ENCODE measurements around the gene PCAT7.

DNA sequence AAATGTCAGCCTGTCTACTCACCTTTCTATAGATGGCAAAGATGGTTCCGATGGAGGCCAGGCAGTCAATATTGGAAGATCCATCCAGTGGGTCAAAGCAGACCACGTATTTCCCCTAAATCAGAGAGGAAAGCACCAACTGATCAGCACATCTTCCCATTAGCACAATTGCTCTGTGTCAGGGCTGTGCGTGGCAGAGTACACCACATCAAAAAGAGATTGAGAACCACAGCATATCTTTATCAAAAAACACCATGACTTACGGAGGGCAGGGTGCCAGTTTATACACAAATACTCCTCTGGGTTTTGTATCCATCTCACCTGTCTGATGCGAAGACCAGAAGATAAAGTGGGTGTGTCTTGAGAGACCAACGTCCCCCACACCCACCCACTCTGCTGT lies 29.7 kb downstream of the PCAT7 start:
- TF ChIP-seq, protein P1, sequence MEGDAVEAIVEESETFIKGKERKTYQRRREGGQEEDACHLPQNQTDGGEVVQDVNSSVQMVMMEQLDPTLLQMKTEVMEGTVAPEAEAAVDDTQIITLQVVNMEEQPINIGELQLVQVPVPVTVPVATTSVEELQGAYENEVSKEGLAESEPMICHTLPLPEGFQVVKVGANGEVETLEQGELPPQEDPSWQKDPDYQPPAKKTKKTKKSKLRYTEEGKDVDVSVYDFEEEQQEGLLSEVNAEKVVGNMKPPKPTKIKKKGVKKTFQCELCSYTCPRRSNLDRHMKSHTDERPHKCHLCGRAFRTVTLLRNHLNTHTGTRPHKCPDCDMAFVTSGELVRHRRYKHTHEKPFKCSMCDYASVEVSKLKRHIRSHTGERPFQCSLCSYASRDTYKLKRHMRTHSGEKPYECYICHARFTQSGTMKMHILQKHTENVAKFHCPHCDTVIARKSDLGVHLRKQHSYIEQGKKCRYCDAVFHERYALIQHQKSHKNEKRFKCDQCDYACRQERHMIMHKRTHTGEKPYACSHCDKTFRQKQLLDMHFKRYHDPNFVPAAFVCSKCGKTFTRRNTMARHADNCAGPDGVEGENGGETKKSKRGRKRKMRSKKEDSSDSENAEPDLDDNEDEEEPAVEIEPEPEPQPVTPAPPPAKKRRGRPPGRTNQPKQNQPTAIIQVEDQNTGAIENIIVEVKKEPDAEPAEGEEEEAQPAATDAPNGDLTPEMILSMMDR (IDR thresholded peaks at IDR 0.05; ENCODE audit: insufficient read depth, low read depth, low read length) = no peak
- TF ChIP-seq EZH2 (IDR thresholded peaks at IDR 0.05; ENCODE audit: insufficient read depth, low read length) = no peak

Measured in astrocyte (in vitro differentiated cells and primary cell).